ENCODE results near the gene LTBP2. TPM values are rescaled to one million over a fixed set of nuclear protein-coding genes. Genes with fewer than 3 reads are reported as not detected.
A peak's percentile ranks its signal among the peaks of the same experiment; 100 is the strongest.

LTBP2 gene
- total and polyA plus RNA-seq, 8 donors: 2.9 to 36.2 (median 7.9) TPM

GRCh38 chr14:74519316-74520074, 92.5 kb downstream of the LTBP2 start:
- peaks cover 0 to 8% (median 0%) of the 10 kb centered on the region in 3 donors for H3K27me3 ChIP-seq
- no peaks in the 10 kb centered on the region for H3K9me3 ChIP-seq
- 74 to 89% (median 77%) methylated on average over 5 to 6 of the region's 6 CpGs for WGBS, 5 donors
- no peak overlapping the region for H3K4me3 ChIP-seq
- intact Hi-C loops (cut with DNase I; ENCODE audit: low total_unique reads): no loop called here
- peaks cover 0 to 44% (median 8%) of the 10 kb centered on the region in 4 donors for H3K36me3 ChIP-seq
- H3K4me1 ChIP-seq: peaks cover 0 to 6% (median 6%) of the 10 kb centered on the region in 4 donors
- no peak for DNase-seq
- no peak for TF ChIP-seq CTCF (IDR thresholded peaks at IDR 0.05)
- TF ChIP-seq EP300 (IDR thresholded peaks at IDR 0.05): no peak
- TF ChIP-seq POLR2A (IDR thresholded peaks at IDR 0.05): no peak
- TF ChIP-seq POLR2AphosphoS5 (IDR thresholded peaks at IDR 0.05): no peak
- no peak overlapping the region for H3K27ac ChIP-seq

- H3K4me3 ChIP-seq: no peak overlapping the region
- WGBS, 5 donors: 80 to 89% (median 86%) methylated on average over 6 of the region's 6 CpGs
- intact Hi-C loops (cut with DNase I; ENCODE audit: low total_unique reads): no loop called here
- no peak for DNase-seq
- no peak overlapping the region for H3K27ac ChIP-seq
- H3K9me3 ChIP-seq: no peaks in the 10 kb centered on the region
- no peak for TF ChIP-seq EP300 (IDR thresholded peaks at IDR 0.05)
- TF ChIP-seq CTCF (IDR thresholded peaks at IDR 0.05): no peak
- TF ChIP-seq POLR2AphosphoS5 (IDR thresholded peaks at IDR 0.05): no peak
- TF ChIP-seq POLR2A (IDR thresholded peaks at IDR 0.05): no peak
- peaks cover 0 to 44% (median 8%) of the 10 kb centered on the region in 4 donors for H3K36me3 ChIP-seq
- H3K4me1 ChIP-seq: peaks cover 0 to 12% (median 10%) of the 10 kb centered on the region in 4 donors
- peaks cover 0 to 4% (median 0%) of the 10 kb centered on the region in 3 donors for H3K27me3 ChIP-seq
Observed at GRCh38 chr14:74518221-74518620, 93.8 kb downstream of the LTBP2 start.

GRCh38 chr14:74517731-74518130, 94.3 kb downstream of the LTBP2 start:
- intact Hi-C loops (cut with DNase I; ENCODE audit: low total_unique reads): no loop called here
- Histone ChIP-seq H3K9me3 (no peaks in the 10 kb centered on the region), H3K4me3 (no peak overlapping the region), H3K27ac (no peak overlapping the region), H3K4me1 (peaks cover 0 to 12% (median 10%) of the 10 kb centered on the region in 4 donors), H3K36me3 (peaks cover 0 to 47% (median 8%) of the 10 kb centered on the region in 4 donors), H3K27me3 (peaks cover 0 to 4% (median 0%) of the 10 kb centered on the region in 3 donors)
- TF ChIP-seq EP300 (IDR thresholded peaks at IDR 0.05) (no peak), CTCF (IDR thresholded peaks at IDR 0.05) (no peak), POLR2A (IDR thresholded peaks at IDR 0.05) (no peak), POLR2AphosphoS5 (IDR thresholded peaks at IDR 0.05) (no peak)
- no peak for DNase-seq
- 74 to 85% (median 82%) methylated on average over 4 of the region's 4 CpGs for WGBS, 5 donors

GRCh38 chr14:74516451-74517160, 95.4 kb downstream of the LTBP2 start:
- intact Hi-C loops (cut with DNase I; ENCODE audit: low total_unique reads): no loop called here
- WGBS, 5 donors: 68 to 84% (median 81%) methylated on average over 12 of the region's 12 CpGs
- TF ChIP-seq POLR2AphosphoS5 (IDR thresholded peaks at IDR 0.05) (no peak), POLR2A (IDR thresholded peaks at IDR 0.05) (no peak), CTCF (IDR thresholded peaks at IDR 0.05) (no peak), EP300 (IDR thresholded peaks at IDR 0.05) (no peak)
- DNase-seq: peak in 1 of 2 donors; percentile 39
- H3K36me3 ChIP-seq: peaks cover 0 to 36% (median 6%) of the 10 kb centered on the region in 4 donors
- H3K27me3 ChIP-seq: peaks cover 0 to 4% (median 0%) of the 10 kb centered on the region in 3 donors
- H3K4me1 ChIP-seq: peaks cover 0 to 12% (median 10%) of the 10 kb centered on the region in 4 donors
- no peak overlapping the region for H3K27ac ChIP-seq
- H3K9me3 ChIP-seq: no peaks in the 10 kb centered on the region
- no peak overlapping the region for H3K4me3 ChIP-seq

All from stomach (tissue), 9 donors.